HCT116 (cell line): ENCODE data around the gene PUM1. TPM values are rescaled to one million over a fixed set of nuclear protein-coding genes. Genes with fewer than 3 reads are reported as not detected.

ENCODE experiments used
- ATAC-seq: fragments of 200-7000 bp; cut with Tn5 transposase; 2 replicates; pipeline ENCODE4 v1.9.1; 2020; ENCODE audit warnings: mild to moderate bottlenecking, moderate library complexity
- BruUV-seq: library from RNA; stranded (reverse); fragments of 400-500 nt; replicated peaks from 2 replicates; lab custom pipeline; 2021; lab: Mats Ljungman, UMichigan
- CTCF ChIA-PET: fragments of 300-600 bp; sonication (Branson Sonifier 250); formaldehyde crosslinking; loops from one replicate; lab custom pipeline; 2021; ENCODE audit warnings: antibody characterized with exemption; lab: Charles Lee
- POLR2A ChIA-PET: fragments of 300-600, 350-600 bp; sonication (Branson Sonifier 250); formaldehyde crosslinking; loops from one replicate; lab custom pipeline; 2021; ENCODE audit warnings: antibody characterized with exemption; lab: Charles Lee
- RAD21 ChIA-PET, 2 experiments: fragments of 300-600 bp; sonication (Branson Sonifier 250); formaldehyde crosslinking; loops; one replicate each; lab custom pipeline; 2023; ENCODE audit warnings: low total read pairs in 2 of 2; ENCODE audit not compliant: uncharacterized antibody in 2 of 2, unreplicated experiment in 2 of 2, low non-redundant PET in 1 of 2; lab: Charles Lee
- DNase-seq: peaks from one replicate; pipeline ENCODE4 v3.0.0-alpha.2; 2010; ENCODE audit warnings: low read depth, low spot score
- H2AFZ ChIP-seq: fragments of 200-600 bp; shearing (Covaris generic), sonication (generic); 2 replicates; pipeline ENCODE4 v1.6.1; 2017; ENCODE audit warnings: low read depth, mixed run types, mixed read lengths, antibody characterized with exemption, low read length; ENCODE audit not compliant: poor library complexity, severe bottlenecking
- H3K27ac ChIP-seq: 2 replicates; pipeline ENCODE4 v1.5.1; 2012; ENCODE audit warnings: low read depth, low read length
- H3K27me3 ChIP-seq: fragments of 200-600 bp; sonication (generic); 2 replicates; pipeline ENCODE4 v1.6.1; 2016; ENCODE audit warnings: mixed run types, low read length, mixed read lengths; ENCODE audit not compliant: insufficient read depth
- H3K36me3 ChIP-seq, 2 experiments: fragments of 200-500 bp in 1 of 2; fragments of 200-600 bp in 1 of 2; sonication (Bioruptor generic) in 1 of 2; sonication (generic) in 1 of 2; 2 replicates each; pipeline versions ENCODE4 v1.5.1 to v1.6.1; 2014 to 2016; ENCODE audit warnings: low read length in 2 of 2, inconsistent platforms in 1 of 2, mixed read lengths in 1 of 2, mixed run types in 1 of 2; ENCODE audit not compliant: insufficient read depth in 2 of 2, control insufficient read depth in 1 of 2
- H3K4me1 ChIP-seq, 2 experiments: fragments of 200-600 bp in 1 of 2; sonication (generic) in 1 of 2; 2 replicates each; pipeline versions ENCODE4 v1.5.1 to v1.6.1; 2012 to 2017; ENCODE audit warnings: low read length in 2 of 2, inconsistent platforms in 1 of 2, mild to moderate bottlenecking in 1 of 2, mixed read lengths in 1 of 2, mixed run types in 1 of 2, moderate library complexity in 1 of 2; ENCODE audit not compliant: insufficient read depth in 2 of 2, control insufficient read depth in 1 of 2
- H3K4me2 ChIP-seq: fragments of 200-600 bp; sonication (generic); 2 replicates; pipeline ENCODE4 v1.6.1; 2017; ENCODE audit warnings: mixed run types, low read length, mixed read lengths
- H3K4me3 ChIP-seq, 2 experiments: fragments of 200-600 bp in 1 of 2; sonication (generic) in 1 of 2; replicated peaks in 1 of 2; 2 replicates each; pipeline ENCODE4 v1.5.1; 2011 to 2016; ENCODE audit warnings: low read length in 2 of 2, control low read depth in 1 of 2, low read depth in 1 of 2, mild to moderate bottlenecking in 1 of 2, mixed read lengths in 1 of 2, mixed run types in 1 of 2
- H3K79me2 ChIP-seq: fragments of 200-600 bp; sonication (generic); 2 replicates; pipeline ENCODE4 v1.6.1; 2017; ENCODE audit warnings: mild to moderate bottlenecking, mixed run types, low read length, moderate library complexity, mixed read lengths; ENCODE audit not compliant: insufficient read depth
- H3K9ac ChIP-seq: fragments of 200-600 bp; sonication (generic); 2 replicates; pipeline ENCODE4 v1.6.1; 2016; ENCODE audit warnings: low read length, mixed read lengths
- H3K9me2 ChIP-seq: fragments of 200-600 bp; sonication (generic), shearing (Covaris generic); 2 replicates; pipeline ENCODE4 v1.6.1; 2017; ENCODE audit warnings: mixed run types, mild to moderate bottlenecking, moderate library complexity; ENCODE audit not compliant: insufficient read depth
- H3K9me3 ChIP-seq, 2 experiments: fragments of 200-500 bp in 1 of 2; fragments of 200-600 bp in 1 of 2; sonication (Bioruptor generic) in 1 of 2; sonication (generic) in 1 of 2; 2 replicates each; pipeline ENCODE4 v1.6.1; 2014 to 2017; ENCODE audit warnings: low read length in 2 of 2, mixed read lengths in 2 of 2, inconsistent platforms in 1 of 2, low read depth in 1 of 2, mild to moderate bottlenecking in 1 of 2, mixed run types in 1 of 2, moderate library complexity in 1 of 2; ENCODE audit not compliant: control insufficient read depth in 1 of 2, insufficient read depth in 1 of 2
- H4K20me1 ChIP-seq: fragments of 200-600 bp; sonication (generic), shearing (Covaris generic); 2 replicates; pipeline ENCODE4 v1.6.1; 2017; ENCODE audit warnings: mixed run types, mild to moderate bottlenecking, moderate library complexity; ENCODE audit not compliant: insufficient read depth
- ATF3 ChIP-seq: IDR thresholded peaks from 2 replicates; pipeline ENCODE4 v1.6.1; 2012
- CBX3 ChIP-seq: IDR thresholded peaks from 2 replicates; pipeline ENCODE4 v1.6.1; 2012; ENCODE audit warnings: low read depth
- CEBPB ChIP-seq: IDR thresholded peaks from 2 replicates; pipeline ENCODE4 v1.6.1; 2012; ENCODE audit warnings: low read depth
- CTCF ChIP-seq, 3 experiments: fragments of 200-600 bp in 1 of 3; sonication (generic) in 1 of 3; IDR thresholded peaks in 2 of 3; conservative IDR thresholded peaks in 1 of 3; 2 replicates each; pipeline ENCODE4 v1.5.1; 2012 to 2017; ENCODE audit warnings: low read depth in 2 of 3, low read length in 2 of 3, antibody characterized with exemption in 1 of 3, borderline replicate concordance in 1 of 3, control low read depth in 1 of 3, mild to moderate bottlenecking in 1 of 3, mixed read lengths in 1 of 3, mixed run types in 1 of 3, moderate library complexity in 1 of 3; ENCODE audit not compliant: insufficient read depth in 1 of 3
- EGR1 ChIP-seq: IDR thresholded peaks from 2 replicates; pipeline ENCODE4 v1.6.1; 2012; ENCODE audit warnings: low read depth
- ELF1 ChIP-seq: IDR thresholded peaks from 2 replicates; pipeline ENCODE4 v1.6.1; 2012; ENCODE audit warnings: low read depth, borderline replicate concordance
- EZH2phosphoT487 ChIP-seq: fragments of 200-600 bp; IDR thresholded peaks from 2 replicates; pipeline ENCODE4 v1.6.1; 2018; ENCODE audit warnings: antibody characterized with exemption, borderline replicate concordance
- FOSL1 ChIP-seq: IDR thresholded peaks from 2 replicates; pipeline ENCODE4 v1.6.1; 2012; ENCODE audit warnings: low read depth
- MAX ChIP-seq: IDR thresholded peaks from 2 replicates; pipeline ENCODE4 v1.6.1; 2012
- RAD21 ChIP-seq: IDR thresholded peaks from 2 replicates; pipeline ENCODE4 v1.6.1; 2012; ENCODE audit warnings: low read depth, mild to moderate bottlenecking
- SIN3A ChIP-seq: IDR thresholded peaks from 2 replicates; pipeline ENCODE4 v1.6.1; 2012; ENCODE audit warnings: low read depth
- SRF ChIP-seq: IDR thresholded peaks from 2 replicates; pipeline ENCODE4 v1.6.1; 2012; ENCODE audit warnings: low read depth
- TCF7L2 ChIP-seq: IDR thresholded peaks from 2 replicates; pipeline ENCODE4 v1.7.0; 2011; ENCODE audit warnings: borderline replicate concordance, inconsistent platforms; ENCODE audit not compliant: insufficient read depth, insufficient read length; ENCODE audit errors: extremely low read depth
- YY1 ChIP-seq: IDR thresholded peaks from 2 replicates; pipeline ENCODE4 v1.6.1; 2011; ENCODE audit warnings: low read length, low read depth, moderate library complexity, mild to moderate bottlenecking; ENCODE audit not compliant: insufficient replicate concordance; ENCODE audit errors: extremely low read depth
- ZBTB33 ChIP-seq: IDR thresholded peaks from 2 replicates; pipeline ENCODE4 v1.6.1; 2011; ENCODE audit warnings: mild to moderate bottlenecking, low read length, moderate library complexity; ENCODE audit not compliant: insufficient replicate concordance; ENCODE audit errors: extremely low read depth
- ZNF274 ChIP-seq: fragments of 200-500 bp; sonication (Bioruptor generic); IDR thresholded peaks from 2 replicates; pipeline ENCODE4 v1.6.1; 2014; ENCODE audit warnings: mild to moderate bottlenecking, low read depth, low read length, inconsistent platforms
- intact Hi-C: fragments of 100-400 bp; cut with micrococcal nuclease; formaldehyde crosslinking; loops from 2 replicates; pipeline ENCODE4 v1.10.0; 2022
- total RNA-seq: library from RNA; stranded (reverse); gene quantifications from one replicate; pipeline ENCODE4 v1.2.1, GENCODE V29; 2021; ENCODE audit not compliant: unreplicated experiment

The PUM1 gene
- total RNA-seq, 1 experiment from 2014 or later, result 113 TPM

GRCh38 chr1:30990591-30990990, 74.9 kb downstream of the PUM1 start:
- no peak overlapping the region for H3K9ac ChIP-seq
- no peaks in the 10 kb centered on the region for H3K4me1 ChIP-seq
- no peak overlapping the region for H3K4me2 ChIP-seq
- BruUV-seq, result no TSS peak
- no peak overlapping the region for H2AFZ ChIP-seq
- DNase-seq, result no peak
- RAD21 ChIA-PET, result no interaction called here
- no peak overlapping the region for H3K4me3 ChIP-seq
- TF ChIP-seq CEBPB, result no peak
- TF ChIP-seq ATF3, result no peak
- no peak for TF ChIP-seq ZNF274
- TF ChIP-seq CBX3, result no peak
- TF ChIP-seq FOSL1, result no peak
- no peak for TF ChIP-seq ELF1
- no peak for TF ChIP-seq RAD21
- no peak for TF ChIP-seq SIN3A
- H3K79me2 ChIP-seq, result peaks cover 98% of the 10 kb centered on the region
- intact Hi-C loops, result no loop called here
- POLR2A ChIA-PET, result no interaction called here
- ATAC-seq, result no peak
- CTCF ChIA-PET, result no interaction called here
- no peaks in the 10 kb centered on the region for H3K27me3 ChIP-seq
- H3K9me3 ChIP-seq, result no peaks in the 10 kb centered on the region
- no peaks in the 10 kb centered on the region for H3K9me2 ChIP-seq
- H3K36me3 ChIP-seq, result peaks cover 13 to 35% of the 10 kb centered on the region in 2 experiments
- peaks cover 53% of the 10 kb centered on the region; the same call in 1 of the 2 replicates for H4K20me1 ChIP-seq
- no peak overlapping the region for H3K27ac ChIP-seq

GRCh38 chr1:30988045-30988444, 77.5 kb downstream of the PUM1 start:
- no peaks in the 10 kb centered on the region for H3K4me1 ChIP-seq
- intact Hi-C loops, result no loop called here
- no peaks in the 10 kb centered on the region for H3K9me3 ChIP-seq
- peaks cover 46% of the 10 kb centered on the region; the same call in 1 of the 2 replicates for H4K20me1 ChIP-seq
- ChIA-PET POLR2A (no interaction called here), RAD21 (no interaction called here), CTCF (no interaction called here)
- H3K4me3 ChIP-seq, result no peak overlapping the region
- no peaks in the 10 kb centered on the region for H3K27me3 ChIP-seq
- DNase-seq, result no peak
- BruUV-seq, result no TSS peak
- H2AFZ ChIP-seq, result no peak overlapping the region
- H3K79me2 ChIP-seq, result peaks cover 98% of the 10 kb centered on the region
- peaks cover 10 to 30% of the 10 kb centered on the region in 2 experiments for H3K36me3 ChIP-seq
- H3K4me2 ChIP-seq, result no peak overlapping the region
- H3K27ac ChIP-seq, result no peak overlapping the region
- ATAC-seq, result no peak
- H3K9ac ChIP-seq, result no peak overlapping the region
- no peaks in the 10 kb centered on the region for H3K9me2 ChIP-seq
- TF ChIP-seq ZNF274 (no peak), TCF7L2 (no peak), CEBPB (no peak), ATF3 (no peak), SIN3A (no peak), ZBTB33 (no peak), CTCF (IDR thresholded peaks at IDR 0.05 in 2 of 3, conservative IDR thresholded peaks at IDR 0.05 in 1 of 3; ENCODE audit: borderline replicate concordance in 1 of 3, insufficient read depth in 1 of 3, low read depth in 2 of 3, low read length in 2 of 3) (no peak), RAD21 (no peak), YY1 (no peak), SRF (no peak), FOSL1 (no peak), EGR1 (no peak), EZH2phosphoT487 (no peak), MAX (no peak)
